HL-60 (cell line): ENCODE data around the gene SLC22A17.

Experiments
- GABPA ChIP-seq: IDR thresholded peaks from 2 replicates; pipeline ENCODE4 v1.6.1; 2012; ENCODE audit warnings: low read depth
- POLR2AphosphoS5 ChIP-seq: IDR thresholded peaks from 2 replicates; pipeline ENCODE4 v1.6.1; 2012; ENCODE audit warnings: low read depth
- TF ChIP-seq, protein P1 (sequence below): IDR thresholded peaks from one replicate; pipeline ENCODE4 v1.5.1; 2011; ENCODE audit warnings: low read length, control low read depth, inconsistent platforms; ENCODE audit not compliant: insufficient read depth

DNA sequence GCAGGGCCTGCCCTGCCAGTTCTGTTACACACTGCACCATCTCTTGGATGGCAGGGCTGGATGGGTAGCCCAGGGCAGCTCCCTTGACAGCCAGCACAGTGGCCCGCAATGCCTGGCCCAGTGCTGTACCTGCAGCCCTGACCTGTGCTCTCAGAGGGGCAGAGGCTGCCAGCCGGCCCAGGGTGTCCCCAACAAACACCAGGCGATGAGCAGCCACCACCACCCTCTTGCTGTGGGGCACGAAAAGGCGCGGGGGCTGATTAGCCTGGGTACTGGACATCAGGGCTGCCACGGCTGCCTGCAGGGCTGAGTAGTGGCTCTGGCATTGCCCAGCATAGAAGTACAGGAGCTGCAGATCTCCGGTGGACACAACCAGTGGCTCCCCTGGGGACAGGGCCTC, 4.6 kb upstream of the SLC22A17 start:
- TF ChIP-seq POLR2AphosphoS5, result no peak
- no peak for TF ChIP-seq GABPA
- TF ChIP-seq, protein P1, sequence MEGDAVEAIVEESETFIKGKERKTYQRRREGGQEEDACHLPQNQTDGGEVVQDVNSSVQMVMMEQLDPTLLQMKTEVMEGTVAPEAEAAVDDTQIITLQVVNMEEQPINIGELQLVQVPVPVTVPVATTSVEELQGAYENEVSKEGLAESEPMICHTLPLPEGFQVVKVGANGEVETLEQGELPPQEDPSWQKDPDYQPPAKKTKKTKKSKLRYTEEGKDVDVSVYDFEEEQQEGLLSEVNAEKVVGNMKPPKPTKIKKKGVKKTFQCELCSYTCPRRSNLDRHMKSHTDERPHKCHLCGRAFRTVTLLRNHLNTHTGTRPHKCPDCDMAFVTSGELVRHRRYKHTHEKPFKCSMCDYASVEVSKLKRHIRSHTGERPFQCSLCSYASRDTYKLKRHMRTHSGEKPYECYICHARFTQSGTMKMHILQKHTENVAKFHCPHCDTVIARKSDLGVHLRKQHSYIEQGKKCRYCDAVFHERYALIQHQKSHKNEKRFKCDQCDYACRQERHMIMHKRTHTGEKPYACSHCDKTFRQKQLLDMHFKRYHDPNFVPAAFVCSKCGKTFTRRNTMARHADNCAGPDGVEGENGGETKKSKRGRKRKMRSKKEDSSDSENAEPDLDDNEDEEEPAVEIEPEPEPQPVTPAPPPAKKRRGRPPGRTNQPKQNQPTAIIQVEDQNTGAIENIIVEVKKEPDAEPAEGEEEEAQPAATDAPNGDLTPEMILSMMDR, result no peak
